GM21381 (cell line): ENCODE measurements around the gene FHIP2A.
A peak's percentile ranks its signal among the peaks of the same experiment; 100 is the strongest.
"Not testable (repeated sequence)": the region's sequence is repeated elsewhere in the genome, so short reads cannot be mapped to it uniquely, and the experiment has no call there.

Source experiments
- ATAC-seq: cut with Tn5 transposase; IDR thresholded peaks from one replicate; pipeline ENCODE4 v1.9.1; 2021; ENCODE audit warnings: mild to moderate bottlenecking, moderate library complexity; ENCODE audit not compliant: unreplicated experiment

The FHIP2A gene

DNA sequence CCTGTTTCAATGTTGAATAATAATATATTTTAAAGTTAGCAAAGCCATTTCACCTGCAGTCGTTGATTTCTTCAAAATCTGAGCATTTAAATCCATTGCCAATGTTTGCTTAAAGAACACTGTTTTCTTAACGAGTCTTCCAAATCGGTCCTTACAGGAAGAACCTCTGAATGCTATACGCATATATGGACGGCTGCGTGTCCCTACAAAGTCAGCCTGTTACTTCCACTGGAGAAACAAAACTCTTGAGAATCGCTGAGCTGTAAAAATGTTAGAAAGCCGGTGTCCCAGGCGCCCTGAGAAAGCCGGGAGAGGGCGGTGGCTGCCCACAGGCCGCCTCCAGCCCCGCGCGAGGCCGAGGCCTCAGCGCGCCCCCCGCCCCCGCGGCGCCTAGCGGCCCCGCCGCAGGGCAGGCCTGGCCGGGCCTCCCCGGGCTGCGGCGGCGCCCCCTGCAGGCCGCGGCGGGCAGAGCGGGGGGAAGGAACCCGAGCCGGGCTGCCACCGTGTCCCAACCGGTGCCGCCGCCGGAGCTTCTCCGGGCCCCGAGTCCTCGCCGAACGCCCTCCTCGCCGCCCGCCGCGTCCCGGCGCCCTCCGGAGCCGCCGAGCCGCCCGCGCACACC is at the start of gene FHIP2A:
TSS of gene FHIP2A (plus strand) at position 488 of the 622 bp plus-strand sequence. CDS start 299 bp downstream, outside the sequence.
- peak; percentile 76 for ATAC-seq

DNA sequence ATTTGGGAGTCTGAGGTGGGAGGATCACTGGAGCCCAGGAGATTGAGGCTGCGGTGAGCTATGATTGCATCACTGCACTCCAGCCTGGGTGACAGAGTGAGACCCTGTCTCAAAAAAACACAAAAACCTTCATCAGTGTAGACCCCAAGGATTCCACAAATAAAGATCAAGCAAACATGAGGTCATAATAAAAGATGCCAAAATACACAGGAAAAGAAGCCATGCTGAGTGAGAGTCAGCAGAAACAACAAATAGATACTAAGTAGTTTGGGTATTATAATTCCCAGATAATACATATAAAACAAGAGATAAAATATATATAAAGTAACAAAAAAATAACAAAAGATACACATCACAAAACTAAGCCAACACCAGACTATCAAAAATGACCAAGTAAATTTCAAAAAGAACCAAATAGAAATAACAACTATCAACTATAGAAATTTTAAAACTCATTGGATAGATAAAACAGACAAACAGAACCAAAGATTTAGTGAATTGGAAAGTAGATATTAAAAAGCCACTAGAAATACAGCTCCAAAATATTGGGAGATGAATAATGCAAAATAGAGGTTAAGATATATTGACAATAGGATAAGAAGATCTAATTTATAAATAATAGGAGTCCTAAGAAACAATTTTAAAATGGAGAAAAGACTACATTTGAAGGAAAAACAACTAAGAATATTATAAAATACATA is 48.9 kb upstream of the FHIP2A start:
- no peak for ATAC-seq

DNA sequence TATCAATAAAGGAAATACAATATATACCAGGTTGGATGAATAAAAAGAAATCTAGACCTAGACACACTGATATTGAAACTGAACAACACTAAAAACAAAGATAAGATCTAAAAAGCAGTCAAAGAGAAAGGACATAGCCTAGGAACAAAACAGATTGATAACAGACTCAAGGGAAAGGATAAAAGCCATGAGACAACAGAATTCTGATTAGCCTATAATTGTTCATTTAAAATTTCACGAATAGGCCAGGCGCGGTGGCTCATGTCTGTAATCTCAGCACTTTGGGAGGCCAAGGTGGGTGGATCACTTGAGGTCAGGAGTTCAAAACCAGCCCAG is 48.4 kb upstream of the FHIP2A start:
- ATAC-seq = no peak

DNA sequence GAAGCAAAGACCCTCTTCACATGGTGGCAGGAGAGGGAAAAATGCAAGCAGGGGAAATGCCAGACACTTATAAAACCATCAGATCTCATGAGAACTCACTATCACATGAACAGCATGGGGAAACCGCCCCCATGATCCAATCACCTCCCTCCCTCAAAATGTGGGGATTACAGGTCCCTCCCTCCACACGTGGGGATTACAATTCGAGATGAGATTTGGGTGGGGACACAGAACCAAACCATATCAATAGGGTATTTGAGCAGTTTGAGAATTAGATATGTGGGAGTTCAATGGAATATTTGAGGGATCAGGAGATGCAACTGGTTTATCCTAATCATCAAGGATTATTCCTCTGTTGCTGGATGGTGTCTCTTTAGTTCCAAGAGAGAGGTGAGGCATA is 46.5 kb upstream of the FHIP2A start:
- ATAC-seq = not testable (repeated sequence)

- ATAC-seq = no peak
Measured at GRCh38 chr10:114777415-114777814, 44.2 kb upstream of the FHIP2A start.

DNA sequence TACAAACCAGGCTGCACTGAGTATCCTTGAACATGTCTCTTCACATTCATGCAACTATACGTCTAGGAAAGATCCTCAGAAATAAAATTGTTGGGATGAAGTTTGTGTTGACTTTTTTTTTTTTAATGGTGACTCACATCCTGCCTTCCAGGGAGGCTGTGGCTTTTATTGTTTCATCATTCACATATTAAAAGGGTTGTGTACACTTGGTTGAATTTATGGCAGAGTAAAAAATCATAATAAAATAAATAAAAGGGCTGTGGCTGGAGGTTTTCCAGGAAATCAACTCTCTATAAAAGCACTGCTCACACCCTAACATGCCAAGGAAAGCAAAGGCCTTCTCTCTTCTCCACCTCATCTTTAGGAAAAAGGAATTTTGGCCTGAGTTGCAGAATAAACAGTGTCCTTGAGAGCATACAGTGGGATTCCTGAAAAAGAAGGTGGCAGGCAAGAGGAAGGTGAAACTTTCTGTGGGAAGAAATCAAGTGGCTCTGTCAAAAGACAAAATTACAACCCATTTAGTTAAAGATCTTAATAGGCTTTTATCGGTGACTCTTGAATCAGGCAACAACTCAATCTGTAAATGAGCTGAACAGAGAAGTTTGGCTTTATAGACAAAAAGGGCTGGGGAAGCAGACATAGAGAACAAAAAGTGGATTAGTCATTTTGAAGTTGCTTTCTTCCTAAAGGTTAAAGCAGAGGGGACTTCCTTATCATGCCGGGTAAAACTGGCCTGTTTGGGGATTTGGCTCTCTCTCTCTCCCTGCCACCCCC is 41.6 kb upstream of the FHIP2A start:
- ATAC-seq = no peak

DNA sequence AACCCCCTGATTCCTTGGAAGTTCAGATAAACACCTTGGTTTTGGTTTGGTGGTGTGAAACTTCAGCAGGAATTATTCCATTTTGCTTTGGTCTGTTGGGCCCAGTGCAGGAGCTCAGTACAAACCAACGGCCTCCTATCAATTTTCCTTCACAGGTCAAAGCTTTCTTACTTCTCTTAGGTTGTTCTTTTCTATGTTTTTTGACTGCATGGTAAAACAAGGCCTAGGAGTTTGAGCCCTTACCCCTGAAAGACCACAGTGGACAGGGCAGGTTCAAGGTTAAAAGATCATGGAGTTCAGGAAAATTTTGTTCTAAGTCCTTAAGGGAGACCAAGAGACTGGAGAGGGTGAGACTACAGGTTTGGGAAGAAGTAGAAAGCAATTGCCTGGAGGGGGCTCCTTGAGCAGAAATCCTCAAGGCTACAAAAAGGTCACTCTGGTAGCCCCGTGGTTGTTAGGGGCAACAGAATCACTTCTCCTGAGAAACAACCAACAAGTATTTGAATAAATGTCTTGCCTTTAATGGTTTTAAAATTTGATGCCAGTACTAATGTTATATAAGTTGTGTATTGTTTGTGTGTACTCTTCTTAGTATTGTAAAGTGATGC is 40.9 kb upstream of the FHIP2A start:
- ATAC-seq = no peak

DNA sequence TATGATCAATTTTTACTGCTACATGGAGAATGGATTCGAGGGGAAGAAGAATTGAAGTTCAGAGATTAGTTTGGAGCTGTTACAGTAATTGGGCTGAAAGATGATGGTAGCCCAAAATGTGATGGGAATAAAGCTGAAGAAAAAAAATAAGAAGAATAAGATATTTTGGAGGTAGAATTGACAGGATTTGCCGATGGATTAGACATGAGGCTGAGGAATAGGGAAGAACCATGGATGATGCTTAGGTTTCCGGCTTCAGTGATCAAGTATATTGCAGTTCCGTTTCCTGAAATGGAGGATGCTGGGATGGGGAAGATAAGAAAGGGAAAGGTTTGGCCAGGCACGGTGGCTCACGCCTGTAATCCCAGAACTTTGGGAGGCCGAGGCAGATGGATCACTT is 38.9 kb upstream of the FHIP2A start:
- ATAC-seq = no peak

DNA sequence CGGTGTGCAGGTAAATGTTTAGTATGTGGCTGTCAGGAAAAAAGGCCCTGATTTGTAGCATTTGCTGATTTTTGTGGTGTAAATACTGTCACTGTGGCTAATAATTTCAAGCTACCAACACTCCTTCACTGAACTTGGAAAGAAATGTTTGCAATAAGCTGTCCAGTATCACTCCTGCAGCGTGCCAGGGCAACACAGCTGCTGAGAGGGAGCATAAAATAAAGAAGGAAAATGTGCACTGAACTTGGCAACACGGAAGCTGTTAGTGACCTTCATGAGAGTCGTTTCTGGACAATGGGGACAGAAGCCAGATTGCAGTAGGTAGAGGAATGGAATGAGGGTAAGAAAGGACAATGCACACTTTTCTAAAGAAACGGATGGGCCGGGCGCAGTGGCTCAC is 37.9 kb upstream of the FHIP2A start:
- no peak for ATAC-seq

- ATAC-seq = peak; percentile 65
Measured at GRCh38 chr10:114786492-114786891, 35.1 kb upstream of the FHIP2A start.

DNA sequence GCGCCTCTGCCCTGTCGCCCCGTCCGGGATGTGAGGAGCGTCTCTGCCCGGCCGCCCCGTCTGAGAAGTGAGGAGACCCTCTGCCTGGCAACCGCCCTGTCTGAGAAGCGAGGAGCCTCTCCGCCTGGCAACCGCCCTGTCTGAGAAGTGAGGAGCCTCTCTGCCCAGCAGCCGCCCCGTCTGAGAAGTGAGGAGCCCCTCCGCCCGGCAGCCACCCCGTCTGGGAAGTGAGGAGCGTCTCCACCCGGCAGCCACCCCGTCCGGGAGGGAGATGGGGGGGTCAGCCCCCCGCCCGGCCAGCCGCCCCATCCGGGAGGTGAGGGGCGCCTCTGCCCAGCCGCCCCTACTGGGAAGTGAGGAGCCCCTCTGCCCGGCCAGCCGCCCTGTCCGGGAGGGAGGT is 34.4 kb upstream of the FHIP2A start:
- ATAC-seq = not testable (repeated sequence)

GRCh38 chr10:114791768-114792167 is 29.8 kb upstream of the FHIP2A start:
- no peak for ATAC-seq

- ATAC-seq = no peak
Measured at GRCh38 chr10:114795039-114795438, 26.5 kb upstream of the FHIP2A start.

DNA sequence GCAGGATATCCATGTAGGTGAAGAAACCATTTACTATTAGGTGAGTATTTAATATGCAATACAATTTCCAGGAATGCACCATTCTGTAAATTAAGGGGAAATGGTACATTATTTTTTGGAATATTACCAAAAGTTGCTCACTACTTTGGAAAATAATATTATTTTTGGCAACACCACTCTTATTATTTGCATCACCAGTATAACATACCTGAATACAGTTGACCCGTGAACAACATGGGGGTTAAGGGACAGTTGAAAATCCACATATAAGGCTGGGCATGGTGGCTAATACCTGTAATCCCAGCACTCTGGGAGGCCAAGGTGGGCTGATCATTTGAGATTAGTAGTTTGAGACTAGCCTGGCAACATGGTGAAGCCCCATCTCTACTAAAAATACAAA is 21.2 kb upstream of the FHIP2A start:
- no peak for ATAC-seq

GRCh38 chr10:114801411-114801813 is 20.2 kb upstream of the FHIP2A start:
- ATAC-seq = peak; percentile 68

DNA sequence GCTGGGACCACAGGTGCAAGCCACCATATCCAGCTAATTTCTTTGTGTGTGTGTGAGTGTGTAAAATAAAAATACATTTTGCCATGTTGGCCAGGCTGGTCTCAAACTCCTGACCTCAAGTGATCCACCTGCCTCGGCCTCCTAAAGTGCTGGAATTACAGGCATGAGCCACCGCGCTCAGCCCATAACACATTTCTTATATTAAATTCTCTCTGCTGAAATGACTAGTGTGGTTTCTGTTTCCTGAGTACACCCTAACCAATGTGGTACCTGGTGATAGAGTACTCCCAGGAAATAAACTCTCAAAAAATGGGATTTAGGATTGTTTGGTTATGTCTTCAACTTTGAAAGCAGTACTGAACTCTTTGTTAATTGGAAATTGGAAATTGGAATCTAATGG is 19.4 kb upstream of the FHIP2A start:
- no peak for ATAC-seq

DNA sequence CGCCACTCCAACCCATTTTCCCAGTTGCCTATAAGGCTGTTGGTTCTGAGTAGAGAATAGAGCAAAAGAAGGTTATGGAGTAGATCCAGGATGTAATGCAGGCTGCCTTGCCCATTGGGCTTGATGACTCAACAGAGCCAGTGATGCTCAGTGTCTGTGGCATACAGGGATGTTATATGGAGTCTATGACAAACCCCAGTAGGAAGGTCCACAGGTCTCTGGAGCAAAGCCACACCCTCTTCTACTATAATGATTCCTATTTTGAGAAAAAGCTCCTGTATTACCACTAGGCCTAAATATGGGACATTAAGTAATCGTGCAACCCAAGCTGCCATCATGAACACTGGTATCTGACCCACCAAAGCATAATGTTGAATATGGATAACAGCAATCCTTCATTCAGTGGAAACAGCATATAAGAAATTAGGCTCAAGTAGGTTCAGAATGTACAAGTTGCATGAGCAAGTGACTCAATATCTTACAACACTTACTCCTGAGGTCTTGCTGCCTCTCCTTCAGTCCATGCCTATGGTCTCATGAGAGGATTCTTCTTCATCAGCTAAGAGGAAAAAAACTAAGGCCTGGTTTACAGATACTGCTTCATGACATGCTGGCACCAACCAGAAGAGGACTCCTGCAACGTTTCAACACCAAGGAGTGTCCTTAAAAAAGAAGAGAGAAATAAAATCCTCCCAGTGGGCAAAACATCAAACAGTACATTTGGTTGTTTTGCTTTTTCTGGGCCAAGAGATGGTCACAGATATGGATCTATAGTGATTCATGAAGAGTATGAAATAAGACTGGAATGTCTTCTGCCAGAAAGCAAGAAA is 14.8 kb upstream of the FHIP2A start:
- ATAC-seq = no peak

- ATAC-seq = no peak
Measured at GRCh38 chr10:114808982-114809381, 12.6 kb upstream of the FHIP2A start.

- ATAC-seq = peak; percentile 100
Measured at GRCh38 chr10:114810926-114811325, 10.7 kb upstream of the FHIP2A start.

DNA sequence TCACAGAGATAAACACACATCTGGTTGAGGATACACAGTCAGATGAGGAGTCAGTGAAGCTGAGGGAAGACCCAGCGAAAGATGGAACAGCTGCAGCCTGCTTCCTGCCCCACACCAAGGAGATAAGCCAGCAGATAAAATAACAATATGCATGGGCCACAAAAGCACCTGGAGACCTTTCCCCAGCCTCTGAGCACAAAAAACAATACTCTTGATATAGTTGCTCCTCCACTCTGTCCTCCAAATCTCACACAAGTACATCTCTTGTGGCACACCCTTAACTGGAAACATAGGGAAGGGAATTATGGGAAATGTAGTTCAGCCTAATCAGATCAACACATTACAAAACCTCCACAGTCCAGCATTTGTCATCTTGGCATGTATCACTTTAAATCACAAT is 9.7 kb upstream of the FHIP2A start:
- no peak for ATAC-seq

GRCh38 chr10:114815791-114816190 is 5.8 kb upstream of the FHIP2A start:
- no peak for ATAC-seq
